Liver (tissue), 9 donors: ENCODE results near the gene TSPO. TPM values are rescaled to one million over a fixed set of nuclear protein-coding genes. Genes with fewer than 3 reads are reported as not detected.

ENCODE experiments used
- DNase-seq: peaks from one replicate; pipeline ENCODE4 v3.0.0-alpha.2; 2017; ENCODE audit warnings: low spot score
- H3K27ac ChIP-seq, 2 donors: one replicate each; pipeline ENCODE4 v1.7.0; 2013; ENCODE audit warnings: inconsistent platforms in 2 of 2, low read length in 2 of 2, control low read depth in 1 of 2, low read depth in 1 of 2, mild to moderate bottlenecking in 1 of 2
- H3K27me3 ChIP-seq, 4 donors: one replicate each; pipeline versions ENCODE4 v1.6.1 to v1.7.0; 2013; ENCODE audit warnings: low read length in 3 of 4, inconsistent platforms in 1 of 4, mild to moderate bottlenecking in 1 of 4, moderate library complexity in 1 of 4; ENCODE audit not compliant: control insufficient read depth in 4 of 4, insufficient read depth in 4 of 4
- H3K36me3 ChIP-seq, 4 donors: one replicate each; pipeline versions ENCODE4 v1.6.1 to v1.7.0; 2013; ENCODE audit warnings: low read length in 3 of 4, mild to moderate bottlenecking in 3 of 4, low read depth in 1 of 4, moderate library complexity in 1 of 4; ENCODE audit not compliant: control insufficient read depth in 4 of 4, insufficient read depth in 3 of 4
- H3K4me1 ChIP-seq, 4 donors: one replicate each; pipeline versions ENCODE4 v1.6.1 to v1.7.0; 2013; ENCODE audit warnings: low read length in 3 of 4, mild to moderate bottlenecking in 3 of 4, moderate library complexity in 1 of 4; ENCODE audit not compliant: control insufficient read depth in 4 of 4, insufficient read depth in 4 of 4
- H3K4me3 ChIP-seq, 3 donors: one replicate each; pipeline versions ENCODE4 v1.6.1 to v1.7.0; 2013; ENCODE audit warnings: low read length in 3 of 3, control low read depth in 1 of 3, low read depth in 1 of 3, mild to moderate bottlenecking in 1 of 3
- H3K9ac ChIP-seq, 2 donors: one replicate each; pipeline ENCODE4 v1.7.0; 2013; ENCODE audit warnings: low read length in 2 of 2, mild to moderate bottlenecking in 2 of 2, moderate library complexity in 2 of 2, control low read depth in 1 of 2, low read depth in 1 of 2
- H3K9me3 ChIP-seq, 4 donors: one replicate each; pipeline versions ENCODE4 v1.6.1 to v1.7.0; 2013; ENCODE audit warnings: low read length in 3 of 4; ENCODE audit not compliant: control insufficient read depth in 4 of 4
- ATF3 ChIP-seq: IDR thresholded peaks from 2 replicates; pipeline ENCODE4 v1.6.1; 2016; ENCODE audit warnings: antibody characterized with exemption
- CTCF ChIP-seq: fragments of 150-350 bp; IDR thresholded peaks from 2 replicates; pipeline ENCODE4 v1.5.1; 2017; ENCODE audit warnings: improper control_type of control experiment, low read depth, low read length; ENCODE audit not compliant: missing input control
- EGR1 ChIP-seq, 2 donors: IDR thresholded peaks; 2 replicates each; pipeline ENCODE4 v1.6.1; 2016 to 2018; ENCODE audit warnings: antibody characterized with exemption in 2 of 2, low read depth in 2 of 2
- FOXA1 ChIP-seq: IDR thresholded peaks from 2 replicates; pipeline ENCODE4 v1.6.1; 2016; ENCODE audit warnings: antibody characterized with exemption
- FOXA2 ChIP-seq: IDR thresholded peaks from 2 replicates; pipeline ENCODE4 v1.6.1; 2016; ENCODE audit warnings: antibody characterized with exemption
- GABPA ChIP-seq, 2 donors: IDR thresholded peaks in 1 of 2; conservative IDR thresholded peaks in 1 of 2; 2 replicates each; pipeline ENCODE4 v1.6.1; 2016; ENCODE audit warnings: antibody characterized with exemption in 2 of 2, mild to moderate bottlenecking in 1 of 2, moderate library complexity in 1 of 2
- HNF4A ChIP-seq, 2 donors: conservative IDR thresholded peaks; 2 replicates each; pipeline ENCODE4 v1.6.1; 2016; ENCODE audit warnings: antibody characterized with exemption in 2 of 2, mild to moderate bottlenecking in 2 of 2
- HNF4G ChIP-seq: IDR thresholded peaks from 2 replicates; pipeline ENCODE4 v1.6.1; 2016; ENCODE audit warnings: antibody characterized with exemption
- JUND ChIP-seq, 2 donors: IDR thresholded peaks; 2 replicates each; pipeline ENCODE4 v1.6.1; 2016; ENCODE audit warnings: antibody characterized with exemption in 2 of 2
- MAX ChIP-seq: IDR thresholded peaks from 2 replicates; pipeline ENCODE4 v1.6.1; 2016; ENCODE audit warnings: antibody characterized with exemption
- NR2F2 ChIP-seq: IDR thresholded peaks from 2 replicates; pipeline ENCODE4 v1.6.1; 2016; ENCODE audit warnings: antibody characterized with exemption
- RAD21 ChIP-seq, 2 donors: IDR thresholded peaks; 2 replicates each; pipeline ENCODE4 v1.6.1; 2016; ENCODE audit warnings: antibody characterized with exemption in 2 of 2, mild to moderate bottlenecking in 2 of 2
- REST ChIP-seq: IDR thresholded peaks from 2 replicates; pipeline ENCODE4 v1.6.1; 2016; ENCODE audit warnings: antibody characterized with exemption, mild to moderate bottlenecking
- RXRA ChIP-seq, 2 donors: IDR thresholded peaks; 2 replicates each; pipeline ENCODE4 v1.6.1; 2017 to 2018; ENCODE audit warnings: antibody characterized with exemption in 2 of 2, mild to moderate bottlenecking in 1 of 2
- SP1 ChIP-seq: IDR thresholded peaks from 2 replicates; pipeline ENCODE4 v1.6.1; 2018; ENCODE audit warnings: antibody characterized with exemption, mild to moderate bottlenecking
- TAF1 ChIP-seq: conservative IDR thresholded peaks from 2 replicates; pipeline ENCODE4 v1.6.1; 2016; ENCODE audit warnings: antibody characterized with exemption, mild to moderate bottlenecking
- WGBS: extraction: QIAGEN DNeasy Blood & Tissue Kit; methylation state at CpG from one replicate; pipeline ENCODE4 v1.1.7; 2013; 5-methylcytosine and 5-hydroxymethylcytosine counted together
- polyA plus RNA-seq, 2 donors: library from polyadenylated mRNA; stranded (reverse) in 1 of 2; unstranded in 1 of 2; fragments of 200-250 nt in 1 of 2; fragments of >200 nt in 1 of 2; fragmentation: Nextera tagmentation in 1 of 2; extraction: Ambion mirVana in 1 of 2; gene quantifications; one replicate each; pipeline versions ENCODE4 v1.2.1 to v1.2.3, GENCODE V29; 2013 to 2015
- total RNA-seq, 2 donors: library from RNA; depleted of rRNA; stranded (reverse); fragments of >200 nt; gene quantifications; one replicate each; pipeline ENCODE4 v1.2.3, GENCODE V29; 2014
- TF ChIP-seq, protein P1 (sequence below): IDR thresholded peaks from 2 replicates; pipeline ENCODE4 v1.6.1; 2016; ENCODE audit warnings: antibody characterized with exemption
- donor health status: healthy.
- donor health status: healthy.
- donor health status: healthy.
- donor health status: healthy.
- donor health status: healthy.

Gene TSPO
- total and polyA plus RNA-seq, 4 donors, result 27.6 to 61.9 (median 40.2) TPM

DNA sequence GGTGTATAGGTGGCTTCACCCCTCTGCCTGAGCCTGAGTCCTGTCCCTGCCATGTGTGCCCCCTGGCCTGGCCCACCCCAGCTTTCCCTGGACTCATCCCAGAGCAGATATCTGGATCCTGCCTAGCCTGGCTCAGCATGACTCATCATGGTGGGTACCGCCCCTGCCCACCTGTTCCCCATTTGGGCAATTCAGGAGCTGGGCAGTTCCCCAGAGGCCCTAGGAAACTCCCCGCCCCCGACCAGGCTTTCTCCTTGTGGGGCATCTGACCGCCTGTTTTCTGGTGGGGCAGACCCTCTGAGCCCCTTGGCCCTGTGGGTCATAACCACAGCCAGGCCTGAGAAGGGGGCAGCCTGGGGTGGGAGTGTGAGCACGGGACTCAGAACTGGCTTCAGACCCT lies 4.4 kb downstream of the TSPO start:
- Histone ChIP-seq H3K27ac (no peak overlapping the region), H3K4me1 (peaks cover 6 to 24% (median 14%) of the 10 kb centered on the region in 4 donors), H3K4me3 (no peak overlapping the region), H3K36me3 (no peaks in the 10 kb centered on the region), H3K9ac (no peak overlapping the region), H3K27me3 (no peaks in the 10 kb centered on the region), H3K9me3 (no peaks in the 10 kb centered on the region)
- WGBS, result 89% methylated on average over 5 of the region's 5 CpGs
- no peak for DNase-seq
- TF ChIP-seq TAF1 (no peak), RXRA (IDR thresholded peaks at IDR 0.05) (no peak), NR2F2 (no peak), CTCF (no peak), SP1 (no peak), JUND (IDR thresholded peaks at IDR 0.05) (no peak), HNF4A (conservative IDR thresholded peaks at IDR 0.05) (no peak)

DNA sequence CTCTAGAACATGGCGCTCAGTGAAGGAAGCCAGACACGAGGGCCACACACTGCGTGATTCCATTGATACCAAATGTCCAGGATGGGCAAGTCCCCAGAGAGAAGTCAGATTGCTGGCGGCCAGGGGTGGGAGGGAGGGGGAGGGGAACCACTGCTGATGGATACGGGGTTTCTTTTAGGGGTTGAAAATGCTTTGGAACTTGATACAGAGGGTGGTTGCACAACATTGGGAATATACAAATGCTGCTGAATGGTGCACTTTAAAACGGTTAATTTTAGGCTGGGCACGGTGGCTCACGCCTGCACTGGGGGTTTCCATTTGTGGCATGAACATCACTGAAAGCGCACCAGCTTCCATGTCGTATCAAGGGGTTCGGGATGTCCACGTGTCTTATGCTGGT lies 5.1 kb downstream of the TSPO start:
- no peaks in the 10 kb centered on the region for H3K27me3 ChIP-seq
- H3K4me1 ChIP-seq, result peaks cover 6 to 19% (median 12%) of the 10 kb centered on the region in 4 donors
- H3K27ac ChIP-seq, result no peak overlapping the region
- WGBS, result 95% methylated on average over 12 of the region's 12 CpGs
- H3K9me3 ChIP-seq, result no peaks in the 10 kb centered on the region
- H3K4me3 ChIP-seq, result no peak overlapping the region
- no peak for TF ChIP-seq RXRA (IDR thresholded peaks at IDR 0.05)
- TF ChIP-seq, protein P1, sequence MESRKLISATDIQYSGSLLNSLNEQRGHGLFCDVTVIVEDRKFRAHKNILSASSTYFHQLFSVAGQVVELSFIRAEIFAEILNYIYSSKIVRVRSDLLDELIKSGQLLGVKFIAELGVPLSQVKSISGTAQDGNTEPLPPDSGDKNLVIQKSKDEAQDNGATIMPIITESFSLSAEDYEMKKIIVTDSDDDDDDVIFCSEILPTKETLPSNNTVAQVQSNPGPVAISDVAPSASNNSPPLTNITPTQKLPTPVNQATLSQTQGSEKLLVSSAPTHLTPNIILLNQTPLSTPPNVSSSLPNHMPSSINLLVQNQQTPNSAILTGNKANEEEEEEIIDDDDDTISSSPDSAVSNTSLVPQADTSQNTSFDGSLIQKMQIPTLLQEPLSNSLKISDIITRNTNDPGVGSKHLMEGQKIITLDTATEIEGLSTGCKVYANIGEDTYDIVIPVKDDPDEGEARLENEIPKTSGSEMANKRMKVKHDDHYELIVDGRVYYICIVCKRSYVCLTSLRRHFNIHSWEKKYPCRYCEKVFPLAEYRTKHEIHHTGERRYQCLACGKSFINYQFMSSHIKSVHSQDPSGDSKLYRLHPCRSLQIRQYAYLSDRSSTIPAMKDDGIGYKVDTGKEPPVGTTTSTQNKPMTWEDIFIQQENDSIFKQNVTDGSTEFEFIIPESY, result no peak
- no peak for TF ChIP-seq RAD21 (IDR thresholded peaks at IDR 0.05)
- TF ChIP-seq SP1, result no peak
- no peak for TF ChIP-seq GABPA (IDR thresholded peaks at IDR 0.05 in 1 of 2, conservative IDR thresholded peaks at IDR 0.05 in 1 of 2)
- TF ChIP-seq EGR1 (IDR thresholded peaks at IDR 0.05; ENCODE audit: low read depth in 2 of 2), result no peak
- TF ChIP-seq MAX, result no peak
- TF ChIP-seq TAF1, result no peak
- no peak for TF ChIP-seq HNF4A (conservative IDR thresholded peaks at IDR 0.05)
- TF ChIP-seq FOXA1, result no peak
- no peak for TF ChIP-seq JUND (IDR thresholded peaks at IDR 0.05)
- H3K36me3 ChIP-seq, result no peaks in the 10 kb centered on the region
- no peak for DNase-seq
- no peak overlapping the region for H3K9ac ChIP-seq

- Histone ChIP-seq H3K27me3 (no peaks in the 10 kb centered on the region), H3K4me3 (no peak overlapping the region), H3K36me3 (no peaks in the 10 kb centered on the region), H3K9ac (no peak overlapping the region), H3K4me1 (peaks cover 0 to 6% (median 2%) of the 10 kb centered on the region in 4 donors), H3K9me3 (no peaks in the 10 kb centered on the region), H3K27ac (no peak overlapping the region)
- 76% methylated on average over 9 of the region's 9 CpGs for WGBS
- no peak for DNase-seq
- no peak for TF ChIP-seq HNF4G
- no peak for TF ChIP-seq NR2F2
- no peak for TF ChIP-seq JUND (IDR thresholded peaks at IDR 0.05)
- no peak for TF ChIP-seq FOXA2
- TF ChIP-seq SP1, result no peak
- TF ChIP-seq EGR1 (IDR thresholded peaks at IDR 0.05; ENCODE audit: low read depth in 2 of 2), result no peak
- no peak for TF ChIP-seq CTCF
- no peak for TF ChIP-seq HNF4A (conservative IDR thresholded peaks at IDR 0.05)
- TF ChIP-seq FOXA1, result no peak
- TF ChIP-seq REST, result no peak
- no peak for TF ChIP-seq RXRA (IDR thresholded peaks at IDR 0.05)
- TF ChIP-seq ATF3, result no peak
Observed at GRCh38 chr22:43157874-43158546, 6.7 kb downstream of the TSPO start.
